Measurements from ENCODE around the gene PDCL2. TPM values are rescaled to one million over a fixed set of nuclear protein-coding genes. Genes with fewer than 3 reads are reported as not detected.

Gene PDCL2
- total and polyA plus RNA-seq, 9 of the 15 experiments (the other 6 are each of a cell fraction or from before 2014, with no cell fraction given), result 0.62 to 2.5 (median 1.2) TPM

DNA sequence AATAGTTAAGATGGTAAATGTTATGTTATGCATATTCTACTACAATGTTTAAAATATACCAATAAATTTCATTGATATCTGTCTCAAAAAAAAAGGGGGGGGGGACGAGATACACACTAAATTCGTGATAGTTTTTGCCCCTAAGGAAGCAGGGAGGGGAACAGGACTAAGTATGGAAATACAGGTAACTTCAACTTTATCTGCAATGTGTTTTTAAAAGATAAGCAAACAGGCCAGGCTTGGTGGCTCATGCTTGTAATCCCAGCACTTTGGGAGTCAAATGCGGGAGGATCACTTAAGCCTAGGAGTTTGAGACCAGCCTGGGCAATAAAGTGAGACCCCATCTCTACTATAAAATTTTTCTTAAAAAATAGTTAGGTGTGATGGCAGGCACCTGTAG, 31.9 kb downstream of the PDCL2 start:
- no peaks in the 10 kb centered on the region for H3K9me1 ChIP-seq (ENCODE audit: control insufficient read depth, insufficient read depth, low read length)
- no peaks in the 10 kb centered on the region for H4K20me1 ChIP-seq (replicated peaks; ENCODE audit: control insufficient read depth, insufficient read depth, low read length)
- no peaks in the 10 kb centered on the region for H3K79me2 ChIP-seq (ENCODE audit: control insufficient read depth, insufficient read depth, low read length)
- no TSS peak for BruUV-seq (replicated peaks)
- H3K4me3 ChIP-seq, result no peak overlapping the region
- peak overlapping the region; percentile 26 for H3K4me2 ChIP-seq (ENCODE audit: insufficient read depth, low read length)
- ChIA-PET CTCF (ENCODE audit: low intra/inter-chr PET ratio) (no interaction called here), POLR2A (interaction anchor here (1.5 kb wide), 1 partner anchor 10 kb away, joined by 3 read pairs; no protein-coding TSS in a partner anchor)
- DNase-seq (ENCODE audit: extremely low read depth in 1 of 4, low spot score in 3 of 4), result peak; percentile 39 to 75 (median 53)
- intact Hi-C loops (cut with micrococcal nuclease), result no loop called here
- FAIRE-seq, result peak; percentile 90
- H3K27ac ChIP-seq (ENCODE audit: extremely low read depth, low read depth, low read length), result peak overlapping the region; percentile 26; the same call in 1 of the 3 replicates
- no peaks in the 10 kb centered on the region for H3K27me3 ChIP-seq (ENCODE audit: control insufficient read depth in 2 of 2, insufficient read depth in 2 of 2, low read length in 2 of 2)
- H3K4me1 ChIP-seq (replicated peaks in 1 of 2; ENCODE audit: control insufficient read depth in 2 of 2, insufficient read depth in 2 of 2, low read length in 2 of 2), result peaks cover 0 to 14% of the 10 kb centered on the region in 2 experiments; a peak in 3 of 5 replicates
- H3K9ac ChIP-seq (ENCODE audit: insufficient read depth in 1 of 2, low read depth in 2 of 2, low read length in 2 of 2), result peak overlapping the region in 1 of 2 experiments; percentile 37; a peak in 1 of 4 replicates
- in situ Hi-C loops (cut with MboI), result no loop called here
- 2% methylated on average over 3 of the region's 3 CpGs for WGBS (ENCODE audit: insufficient coverage, low coverage, missing lambda C conversion rate)
- peaks cover 3% of the 10 kb centered on the region for H3K9me3 ChIP-seq (replicated peaks; ENCODE audit: control insufficient read depth, insufficient read depth, low read depth, low read length)
- H3K36me3 ChIP-seq (ENCODE audit: control insufficient read depth, insufficient read depth, low read length), result peaks cover 4% of the 10 kb centered on the region; the same call in 2 of the 3 replicates
- peak overlapping the region; percentile 55; the same call in 1 of the 2 replicates for H2AFZ ChIP-seq (ENCODE audit: low read depth, low read length)
- ATAC-seq, result peak; percentile 92
- no peak for TF ChIP-seq ZNF583 (CRISPR knock-in tag; IDR thresholded peaks at IDR 0.05)
- peak; percentile 26; the same call in 1 of the 2 replicates for TF ChIP-seq CC2D1A (IDR thresholded peaks at IDR 0.05)
- TF ChIP-seq VEZF1 (CRISPR knock-in tag; IDR thresholded peaks at IDR 0.05), result peak; percentile 62
- TF ChIP-seq FOXM1 (IDR thresholded peaks at IDR 0.05; ENCODE audit: low read depth), result peak; percentile 65; the same call in 1 of the 2 replicates
- no peak for TF ChIP-seq FOXM1 (CRISPR knock-in tag; IDR thresholded peaks at IDR 0.05; ENCODE audit: low read depth)
- peak; percentile 67 for TF ChIP-seq TEAD4 (IDR thresholded peaks at IDR 0.05; ENCODE audit: low read length)
- no peak for TF ChIP-seq TEAD4 (CRISPR knock-in tag; IDR thresholded peaks at IDR 0.05; ENCODE audit: borderline replicate concordance)
- peak; percentile 81 for TF ChIP-seq TAL1 (IDR thresholded peaks at IDR 0.05)
- TF ChIP-seq CCNT2 (IDR thresholded peaks at IDR 0.05; ENCODE audit: borderline replicate concordance, extremely low read depth, insufficient read length, low read depth, low read length), result peak; percentile 22
- TF ChIP-seq RBM25 (IDR thresholded peaks at IDR 0.05; ENCODE audit: low read depth, low read length, severe bottlenecking), result peak; percentile 10
- peak; percentile 67 for TF ChIP-seq MTA2 (IDR thresholded peaks at IDR 0.05; ENCODE audit: low read depth)
- TF ChIP-seq SMAD4 (CRISPR knock-in tag; conservative IDR thresholded peaks at IDR 0.05), result 0 out of 2 replicates have a peak, but pooled peaks have one; percentile 12
- TF ChIP-seq ZZZ3 (IDR thresholded peaks at IDR 0.05), result no peak
- peak; percentile 77 for TF ChIP-seq CBFA2T3 (IDR thresholded peaks at IDR 0.05)
- TF ChIP-seq CBX3 (IDR thresholded peaks at IDR 0.05; ENCODE audit: borderline replicate concordance in 1 of 2, low read length in 2 of 2), result 0 out of 3 replicates have a peak, but pooled peaks of 1 of the 2 experiments have one; percentile 12
- no peak for TF ChIP-seq PBX2 (CRISPR knock-in tag; IDR thresholded peaks at IDR 0.05; ENCODE audit: low read depth)
- TF ChIP-seq PBX2 (tag; conservative IDR thresholded peaks at IDR 0.05; ENCODE audit: low read depth), result no peak
- TF ChIP-seq DPF2 (IDR thresholded peaks at IDR 0.05), result peak; percentile 84; the same call in 1 of the 2 replicates
- peak; percentile 87; the same call in 1 of the 2 replicates for TF ChIP-seq ADNP (tag; IDR thresholded peaks at IDR 0.05)

All from K562 (cell line).